Measurements from ENCODE around the gene FOXL1. TPM values are rescaled to one million over a fixed set of nuclear protein-coding genes. Genes with fewer than 3 reads are reported as not detected.

The FOXL1 gene
- total and polyA plus RNA-seq, 9 of the 15 experiments (the other 6 are each of a cell fraction or from before 2014, with no cell fraction given): not detected

DNA sequence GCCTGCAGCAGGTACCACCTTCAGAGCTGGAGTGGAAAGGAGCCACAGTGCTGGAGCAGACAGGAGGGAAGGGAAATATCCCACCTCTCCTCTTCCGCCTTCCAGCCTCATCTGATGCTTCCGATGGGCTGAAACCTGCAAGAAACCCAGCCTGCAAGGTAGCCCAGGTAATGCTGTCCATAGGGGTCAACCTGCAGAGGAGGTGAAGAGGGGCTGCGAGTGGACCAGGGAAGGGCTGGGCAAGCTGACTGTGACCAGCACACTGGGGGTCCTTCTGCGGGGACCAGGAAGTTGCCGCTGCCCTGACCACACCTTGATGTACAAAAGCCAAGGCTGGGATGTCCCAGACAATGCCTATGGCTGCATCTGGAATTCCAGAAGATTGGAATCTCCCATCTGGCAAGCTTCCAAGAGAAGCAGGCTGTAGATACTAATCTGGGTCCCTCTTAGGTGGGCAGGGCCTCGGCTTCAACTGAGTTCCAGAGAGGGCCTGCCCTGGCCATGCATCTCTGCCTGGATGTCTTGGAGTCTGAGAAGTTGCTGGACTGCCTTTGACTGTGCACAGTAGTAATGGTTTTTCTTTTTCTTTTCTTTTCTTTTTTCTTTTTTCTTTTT is 5.8 kb downstream of the FOXL1 start (continued):
- TF ChIP-seq, protein P1, sequence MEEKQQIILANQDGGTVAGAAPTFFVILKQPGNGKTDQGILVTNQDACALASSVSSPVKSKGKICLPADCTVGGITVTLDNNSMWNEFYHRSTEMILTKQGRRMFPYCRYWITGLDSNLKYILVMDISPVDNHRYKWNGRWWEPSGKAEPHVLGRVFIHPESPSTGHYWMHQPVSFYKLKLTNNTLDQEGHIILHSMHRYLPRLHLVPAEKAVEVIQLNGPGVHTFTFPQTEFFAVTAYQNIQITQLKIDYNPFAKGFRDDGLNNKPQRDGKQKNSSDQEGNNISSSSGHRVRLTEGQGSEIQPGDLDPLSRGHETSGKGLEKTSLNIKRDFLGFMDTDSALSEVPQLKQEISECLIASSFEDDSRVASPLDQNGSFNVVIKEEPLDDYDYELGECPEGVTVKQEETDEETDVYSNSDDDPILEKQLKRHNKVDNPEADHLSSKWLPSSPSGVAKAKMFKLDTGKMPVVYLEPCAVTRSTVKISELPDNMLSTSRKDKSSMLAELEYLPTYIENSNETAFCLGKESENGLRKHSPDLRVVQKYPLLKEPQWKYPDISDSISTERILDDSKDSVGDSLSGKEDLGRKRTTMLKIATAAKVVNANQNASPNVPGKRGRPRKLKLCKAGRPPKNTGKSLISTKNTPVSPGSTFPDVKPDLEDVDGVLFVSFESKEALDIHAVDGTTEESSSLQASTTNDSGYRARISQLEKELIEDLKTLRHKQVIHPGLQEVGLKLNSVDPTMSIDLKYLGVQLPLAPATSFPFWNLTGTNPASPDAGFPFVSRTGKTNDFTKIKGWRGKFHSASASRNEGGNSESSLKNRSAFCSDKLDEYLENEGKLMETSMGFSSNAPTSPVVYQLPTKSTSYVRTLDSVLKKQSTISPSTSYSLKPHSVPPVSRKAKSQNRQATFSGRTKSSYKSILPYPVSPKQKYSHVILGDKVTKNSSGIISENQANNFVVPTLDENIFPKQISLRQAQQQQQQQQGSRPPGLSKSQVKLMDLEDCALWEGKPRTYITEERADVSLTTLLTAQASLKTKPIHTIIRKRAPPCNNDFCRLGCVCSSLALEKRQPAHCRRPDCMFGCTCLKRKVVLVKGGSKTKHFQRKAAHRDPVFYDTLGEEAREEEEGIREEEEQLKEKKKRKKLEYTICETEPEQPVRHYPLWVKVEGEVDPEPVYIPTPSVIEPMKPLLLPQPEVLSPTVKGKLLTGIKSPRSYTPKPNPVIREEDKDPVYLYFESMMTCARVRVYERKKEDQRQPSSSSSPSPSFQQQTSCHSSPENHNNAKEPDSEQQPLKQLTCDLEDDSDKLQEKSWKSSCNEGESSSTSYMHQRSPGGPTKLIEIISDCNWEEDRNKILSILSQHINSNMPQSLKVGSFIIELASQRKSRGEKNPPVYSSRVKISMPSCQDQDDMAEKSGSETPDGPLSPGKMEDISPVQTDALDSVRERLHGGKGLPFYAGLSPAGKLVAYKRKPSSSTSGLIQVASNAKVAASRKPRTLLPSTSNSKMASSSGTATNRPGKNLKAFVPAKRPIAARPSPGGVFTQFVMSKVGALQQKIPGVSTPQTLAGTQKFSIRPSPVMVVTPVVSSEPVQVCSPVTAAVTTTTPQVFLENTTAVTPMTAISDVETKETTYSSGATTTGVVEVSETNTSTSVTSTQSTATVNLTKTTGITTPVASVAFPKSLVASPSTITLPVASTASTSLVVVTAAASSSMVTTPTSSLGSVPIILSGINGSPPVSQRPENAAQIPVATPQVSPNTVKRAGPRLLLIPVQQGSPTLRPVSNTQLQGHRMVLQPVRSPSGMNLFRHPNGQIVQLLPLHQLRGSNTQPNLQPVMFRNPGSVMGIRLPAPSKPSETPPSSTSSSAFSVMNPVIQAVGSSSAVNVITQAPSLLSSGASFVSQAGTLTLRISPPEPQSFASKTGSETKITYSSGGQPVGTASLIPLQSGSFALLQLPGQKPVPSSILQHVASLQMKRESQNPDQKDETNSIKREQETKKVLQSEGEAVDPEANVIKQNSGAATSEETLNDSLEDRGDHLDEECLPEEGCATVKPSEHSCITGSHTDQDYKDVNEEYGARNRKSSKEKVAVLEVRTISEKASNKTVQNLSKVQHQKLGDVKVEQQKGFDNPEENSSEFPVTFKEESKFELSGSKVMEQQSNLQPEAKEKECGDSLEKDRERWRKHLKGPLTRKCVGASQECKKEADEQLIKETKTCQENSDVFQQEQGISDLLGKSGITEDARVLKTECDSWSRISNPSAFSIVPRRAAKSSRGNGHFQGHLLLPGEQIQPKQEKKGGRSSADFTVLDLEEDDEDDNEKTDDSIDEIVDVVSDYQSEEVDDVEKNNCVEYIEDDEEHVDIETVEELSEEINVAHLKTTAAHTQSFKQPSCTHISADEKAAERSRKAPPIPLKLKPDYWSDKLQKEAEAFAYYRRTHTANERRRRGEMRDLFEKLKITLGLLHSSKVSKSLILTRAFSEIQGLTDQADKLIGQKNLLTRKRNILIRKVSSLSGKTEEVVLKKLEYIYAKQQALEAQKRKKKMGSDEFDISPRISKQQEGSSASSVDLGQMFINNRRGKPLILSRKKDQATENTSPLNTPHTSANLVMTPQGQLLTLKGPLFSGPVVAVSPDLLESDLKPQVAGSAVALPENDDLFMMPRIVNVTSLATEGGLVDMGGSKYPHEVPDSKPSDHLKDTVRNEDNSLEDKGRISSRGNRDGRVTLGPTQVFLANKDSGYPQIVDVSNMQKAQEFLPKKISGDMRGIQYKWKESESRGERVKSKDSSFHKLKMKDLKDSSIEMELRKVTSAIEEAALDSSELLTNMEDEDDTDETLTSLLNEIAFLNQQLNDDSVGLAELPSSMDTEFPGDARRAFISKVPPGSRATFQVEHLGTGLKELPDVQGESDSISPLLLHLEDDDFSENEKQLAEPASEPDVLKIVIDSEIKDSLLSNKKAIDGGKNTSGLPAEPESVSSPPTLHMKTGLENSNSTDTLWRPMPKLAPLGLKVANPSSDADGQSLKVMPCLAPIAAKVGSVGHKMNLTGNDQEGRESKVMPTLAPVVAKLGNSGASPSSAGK (IDR thresholded peaks at IDR 0.05): no peak
- TF ChIP-seq WHSC1 (IDR thresholded peaks at IDR 0.05; ENCODE audit: low read length): no peak

Measured in K562 (cell line).